K562 (cell line): ENCODE measurements around the gene TCP10L. TPM values are rescaled to one million over a fixed set of nuclear protein-coding genes. Genes with fewer than 3 reads are reported as not detected.

Experiments
- CHD7 ChIP-seq: fragments of 200-600 bp; sonication (generic); IDR thresholded peaks from one replicate; pipeline ENCODE4 v1.6.1; 2012; ENCODE audit warnings: mild to moderate bottlenecking, low read depth, low read length, inconsistent platforms
- CREM ChIP-seq: IDR thresholded peaks from 2 replicates; pipeline ENCODE4 v1.6.1; 2014; ENCODE audit warnings: antibody characterized with exemption, low read depth
- GTF2B ChIP-seq: IDR thresholded peaks from 2 replicates; pipeline ENCODE4 v1.6.1; 2011; ENCODE audit not compliant: insufficient read length; ENCODE audit errors: extremely low read depth
- HNRNPK ChIP-seq: fragments of 200-400 bp; formaldehyde crosslinking; IDR thresholded peaks from one replicate; pipeline ENCODE4 v1.6.1; 2018; ENCODE audit warnings: mild to moderate bottlenecking, low read depth, low read length; ENCODE audit not compliant: poor library complexity, severe bottlenecking
- RBM17 ChIP-seq: fragments of 200-400 bp; formaldehyde crosslinking; IDR thresholded peaks from 2 replicates; pipeline ENCODE4 v1.6.1; 2017; ENCODE audit warnings: low read depth, mild to moderate bottlenecking, low read length, borderline replicate concordance
- RBM22 ChIP-seq: fragments of 200-400 bp; formaldehyde crosslinking; IDR thresholded peaks from 2 replicates; pipeline ENCODE4 v1.6.1; 2018; ENCODE audit warnings: low read length, low read depth; ENCODE audit not compliant: poor library complexity, severe bottlenecking
- RCOR1 ChIP-seq, 2 experiments: IDR thresholded peaks; 2 replicates each; pipeline ENCODE4 v1.6.1; 2012; ENCODE audit warnings: low read depth in 2 of 2, low read length in 2 of 2, borderline replicate concordance in 1 of 2, improper control_type of control experiment in 1 of 2
- SOX6 ChIP-seq: fragments of 450-650 bp; IDR thresholded peaks from 2 replicates; pipeline ENCODE4 v1.6.1; 2014; ENCODE audit warnings: mild to moderate bottlenecking
- TBL1XR1 ChIP-seq, 2 experiments: IDR thresholded peaks; 2 replicates each; pipeline ENCODE4 v1.6.1; 2012; ENCODE audit warnings: improper control_type of control experiment in 2 of 2, low read length in 2 of 2, mild to moderate bottlenecking in 1 of 2
- ZNF133 ChIP-seq: fragments of 250-450 bp; sonication (Bioruptor Pico); IDR thresholded peaks from 2 replicates; pipeline ENCODE4 v1.4.0; 2020; ENCODE audit warnings: mild to moderate bottlenecking
- polyA plus RNA-seq, 8 experiments: library from polyadenylated mRNA; depleted of rRNA in 4 of 8; stranded (reverse) in 5 of 8; unstranded in 3 of 8; fragments of >200 nt; fragmentation: Nextera tagmentation in 2 of 8; fragmentation: Illumina TruSeq in 1 of 8; extraction: Ambion mirVana in 2 of 8; extraction: Trizol in 1 of 8; gene quantifications; 2 replicates each; pipeline versions ENCODE4 v1.2.1 to v1.2.3, GENCODE V29; 2011 to 2014; ENCODE audit warnings: inconsistent platforms in 1 of 8, missing spikeins in 1 of 8
- total RNA-seq, 7 experiments: library from RNA; depleted of rRNA in 6 of 7; stranded (reverse); fragments of >200 nt in 6 of 7; fragmentation: Illumina TruSeq in 2 of 7; extraction: Trizol in 2 of 7; gene quantifications; 2 replicates each; pipeline versions ENCODE4 v1.2.1 to v1.2.3, GENCODE V29; 2011 to 2021; ENCODE audit warnings: low replicate concordance in 1 of 7

The TCP10L gene
- total and polyA plus RNA-seq, 9 of the 15 experiments (the other 6 are each of a cell fraction or from before 2014, with no cell fraction given), result 0.34 to 0.91 (median 0.56) TPM; not detected in 2

- no peak for TF ChIP-seq CHD7
- TF ChIP-seq TBL1XR1 (IDR thresholded peaks at IDR 0.05; ENCODE audit: low read length in 2 of 2), result no peak
- TF ChIP-seq SOX6, result no peak
- no peak for TF ChIP-seq RCOR1 (IDR thresholded peaks at IDR 0.05; ENCODE audit: borderline replicate concordance in 1 of 2, low read depth in 2 of 2, low read length in 2 of 2)
- TF ChIP-seq HNRNPK, result no peak
- no peak for TF ChIP-seq CREM
- TF ChIP-seq GTF2B, result no peak
- no peak for TF ChIP-seq ZNF133
- no peak for TF ChIP-seq RBM22
- no peak for TF ChIP-seq RBM17
Measured at GRCh38 chr21:32529679-32530078, 55.6 kb downstream of the TCP10L start (continued).
